AG10803 (cell line): ENCODE data around the gene GCKR.

Source experiments
- DNase-seq: peaks from one replicate; pipeline ENCODE4 v3.0.0; 2010; ENCODE audit warnings: low read depth
- H3K4me3 ChIP-seq: 2 replicates; pipeline ENCODE4 v1.5.1; 2011; ENCODE audit warnings: mild to moderate bottlenecking, low read length, control low read depth
- TF ChIP-seq, protein P1 (sequence below): conservative IDR thresholded peaks from 2 replicates; pipeline ENCODE4 v1.5.1; 2011; ENCODE audit warnings: mild to moderate bottlenecking, low read length, control low read depth, inconsistent platforms

GCKR gene

GRCh38 chr2:27494944-27495554 is 1.6 kb upstream of the GCKR start, which contains the start of gene FNDC4:
Gene FNDC4 (minus strand): TSS chr2:27495200. CDS start chr2:27494679, 521 bp downstream.
- peak; percentile 9 for DNase-seq
- peak within 1 kb of the TSS; percentile 70 for H3K4me3 ChIP-seq
- TF ChIP-seq, protein P1, sequence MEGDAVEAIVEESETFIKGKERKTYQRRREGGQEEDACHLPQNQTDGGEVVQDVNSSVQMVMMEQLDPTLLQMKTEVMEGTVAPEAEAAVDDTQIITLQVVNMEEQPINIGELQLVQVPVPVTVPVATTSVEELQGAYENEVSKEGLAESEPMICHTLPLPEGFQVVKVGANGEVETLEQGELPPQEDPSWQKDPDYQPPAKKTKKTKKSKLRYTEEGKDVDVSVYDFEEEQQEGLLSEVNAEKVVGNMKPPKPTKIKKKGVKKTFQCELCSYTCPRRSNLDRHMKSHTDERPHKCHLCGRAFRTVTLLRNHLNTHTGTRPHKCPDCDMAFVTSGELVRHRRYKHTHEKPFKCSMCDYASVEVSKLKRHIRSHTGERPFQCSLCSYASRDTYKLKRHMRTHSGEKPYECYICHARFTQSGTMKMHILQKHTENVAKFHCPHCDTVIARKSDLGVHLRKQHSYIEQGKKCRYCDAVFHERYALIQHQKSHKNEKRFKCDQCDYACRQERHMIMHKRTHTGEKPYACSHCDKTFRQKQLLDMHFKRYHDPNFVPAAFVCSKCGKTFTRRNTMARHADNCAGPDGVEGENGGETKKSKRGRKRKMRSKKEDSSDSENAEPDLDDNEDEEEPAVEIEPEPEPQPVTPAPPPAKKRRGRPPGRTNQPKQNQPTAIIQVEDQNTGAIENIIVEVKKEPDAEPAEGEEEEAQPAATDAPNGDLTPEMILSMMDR = no peak

DNA sequence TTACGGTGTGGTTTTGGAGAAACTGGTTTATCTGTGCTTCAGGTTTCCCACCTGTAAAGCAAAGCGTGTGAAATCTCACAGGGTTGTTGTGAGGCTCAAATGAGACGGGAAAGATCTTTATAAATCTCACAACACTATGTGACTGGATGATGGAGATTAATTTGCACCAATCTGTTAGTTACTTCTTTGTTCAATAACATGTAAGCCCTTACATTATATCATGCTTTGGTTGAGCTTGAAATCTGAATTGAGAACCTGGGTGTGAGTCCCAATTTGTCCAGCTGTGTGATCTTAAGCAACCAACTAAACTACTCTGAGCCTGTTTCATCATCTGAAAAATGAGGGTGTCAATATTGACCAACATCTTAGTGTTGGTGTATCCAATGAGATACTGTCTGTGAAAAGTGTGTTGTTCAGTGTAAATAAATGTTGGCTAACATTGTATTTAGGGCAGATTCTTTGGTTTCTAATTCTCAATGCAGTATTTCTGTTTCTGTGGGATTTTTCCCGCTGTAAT is 741 bp upstream of the GCKR start:
- TF ChIP-seq, protein P1 = no peak
- no peak overlapping the region; the same call in 1 of the 2 replicates for H3K4me3 ChIP-seq
- DNase-seq = no peak

- TF ChIP-seq, protein P1 = no peak
- no peak overlapping the region for H3K4me3 ChIP-seq
- no peak for DNase-seq
Measured at GRCh38 chr2:27497288-27497627, 619 bp downstream of the GCKR start.

- no peak overlapping the region for H3K4me3 ChIP-seq
- DNase-seq = no peak
- TF ChIP-seq, protein P1 = no peak
Measured at GRCh38 chr2:27498975-27499374, 2.3 kb downstream of the GCKR start.

- no peak overlapping the region for H3K4me3 ChIP-seq
- TF ChIP-seq, protein P1 = no peak
- DNase-seq = no peak
Measured at GRCh38 chr2:27501042-27501441, 4.4 kb downstream of the GCKR start.

DNA sequence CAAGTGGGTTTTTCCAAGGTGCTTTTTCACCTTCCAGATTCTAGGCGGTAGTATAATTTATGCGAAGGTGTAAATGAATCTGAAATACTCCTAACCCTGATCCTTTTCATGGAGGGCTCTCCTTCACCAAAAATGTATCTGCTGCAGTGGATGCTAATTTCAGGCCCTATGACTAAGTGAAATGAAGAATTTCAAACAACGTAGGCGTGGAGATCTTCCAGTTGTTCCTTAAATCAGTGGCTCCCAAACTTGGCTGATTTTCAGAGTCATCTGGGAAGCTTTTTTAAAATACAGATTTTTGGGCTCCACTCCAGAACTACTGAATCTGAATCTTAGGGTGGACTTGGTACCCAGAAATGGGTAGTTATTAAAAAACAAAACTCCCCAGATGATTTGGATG is 5.5 kb downstream of the GCKR start:
- peak; percentile 24 for DNase-seq
- no peak overlapping the region for H3K4me3 ChIP-seq
- TF ChIP-seq, protein P1 = no peak

GRCh38 chr2:27506587-27506986 is 9.9 kb downstream of the GCKR start:
- TF ChIP-seq, protein P1 = no peak
- no peak for DNase-seq
- H3K4me3 ChIP-seq = no peak overlapping the region
